GM12892 (cell line): Measurements from ENCODE around the gene PAMR1.

Source experiments
- POLR2A ChIP-seq: IDR thresholded peaks from 2 replicates; pipeline ENCODE4 v1.6.1; 2011; ENCODE audit warnings: low read depth, low read length, control low read depth
- POLR2AphosphoS5 ChIP-seq: IDR thresholded peaks from 2 replicates; pipeline ENCODE4 v1.6.1; 2011; ENCODE audit warnings: low read depth, low read length, control low read depth
- TAF1 ChIP-seq: IDR thresholded peaks from 2 replicates; pipeline ENCODE4 v1.6.1; 2011; ENCODE audit warnings: low read depth, mild to moderate bottlenecking, control low read depth, low read length, borderline replicate concordance

DNA sequence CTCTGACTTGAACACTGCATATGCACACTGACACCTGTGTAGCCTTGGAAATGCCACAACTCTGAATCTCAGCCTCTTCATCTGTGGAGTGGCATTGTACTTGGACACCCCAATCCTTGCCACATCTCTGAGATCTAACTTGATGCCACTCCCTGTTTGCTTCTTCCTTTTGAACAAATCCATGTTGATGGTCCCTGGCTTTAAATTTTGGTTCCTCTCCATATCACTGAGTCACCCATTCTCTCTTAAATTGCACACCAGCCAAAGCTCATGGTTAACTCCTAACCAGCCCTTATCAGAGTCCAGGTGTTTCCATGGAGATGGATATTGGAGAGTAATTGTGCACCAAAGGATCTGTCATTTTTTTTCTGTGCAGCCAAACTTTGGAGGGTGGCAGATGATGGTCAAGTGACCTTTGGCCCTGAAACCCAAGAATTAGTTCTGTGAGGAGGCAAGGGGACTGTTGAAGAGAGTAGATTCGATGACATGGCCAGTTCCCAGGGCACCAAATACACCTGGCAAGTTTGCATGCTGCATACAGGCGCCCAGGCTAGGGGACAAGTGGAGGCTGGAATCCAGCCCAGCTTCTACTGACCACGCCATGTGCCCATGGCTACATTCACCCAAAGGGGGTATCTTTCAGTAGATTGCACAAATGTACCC, 25.1 kb upstream of the PAMR1 start:
- no peak for TF ChIP-seq POLR2A
- TF ChIP-seq POLR2AphosphoS5: no peak
- no peak for TF ChIP-seq TAF1
